ENCODE data around the gene EGFR.

- TF ChIP-seq CTCF (IDR thresholded peaks at IDR 0.05) (no peak), POLR2A (IDR thresholded peaks at IDR 0.05) (no peak)
These were observed 25.8 kb upstream of the EGFR start for GRCh38 chr7:54992871-54993475.

All from uterus (tissue), 2 donors.